Measurements from ENCODE around the gene PPM1L.

DNA sequence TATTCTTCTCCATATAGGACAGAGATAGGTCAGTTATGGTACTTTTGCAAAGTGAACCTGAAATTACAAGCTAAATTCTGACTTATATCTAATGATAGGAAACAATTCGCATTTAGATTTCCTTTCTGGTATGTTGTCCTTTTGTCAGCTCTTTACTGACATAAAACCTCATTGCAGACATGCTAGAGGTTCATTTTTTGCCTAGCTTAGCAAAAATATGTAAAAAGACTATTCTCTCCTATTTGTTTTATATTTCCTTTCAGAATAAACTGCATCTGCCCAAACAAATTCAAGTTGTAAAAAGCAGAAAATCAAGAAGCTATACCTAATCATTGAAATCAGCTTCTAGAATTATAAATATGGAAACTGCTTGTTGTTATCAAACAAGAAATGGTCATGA lies 168.7 kb downstream of the PPM1L start:
- TF ChIP-seq EP300 (IDR thresholded peaks at IDR 0.05), result no peak
- TF ChIP-seq, protein P1, sequence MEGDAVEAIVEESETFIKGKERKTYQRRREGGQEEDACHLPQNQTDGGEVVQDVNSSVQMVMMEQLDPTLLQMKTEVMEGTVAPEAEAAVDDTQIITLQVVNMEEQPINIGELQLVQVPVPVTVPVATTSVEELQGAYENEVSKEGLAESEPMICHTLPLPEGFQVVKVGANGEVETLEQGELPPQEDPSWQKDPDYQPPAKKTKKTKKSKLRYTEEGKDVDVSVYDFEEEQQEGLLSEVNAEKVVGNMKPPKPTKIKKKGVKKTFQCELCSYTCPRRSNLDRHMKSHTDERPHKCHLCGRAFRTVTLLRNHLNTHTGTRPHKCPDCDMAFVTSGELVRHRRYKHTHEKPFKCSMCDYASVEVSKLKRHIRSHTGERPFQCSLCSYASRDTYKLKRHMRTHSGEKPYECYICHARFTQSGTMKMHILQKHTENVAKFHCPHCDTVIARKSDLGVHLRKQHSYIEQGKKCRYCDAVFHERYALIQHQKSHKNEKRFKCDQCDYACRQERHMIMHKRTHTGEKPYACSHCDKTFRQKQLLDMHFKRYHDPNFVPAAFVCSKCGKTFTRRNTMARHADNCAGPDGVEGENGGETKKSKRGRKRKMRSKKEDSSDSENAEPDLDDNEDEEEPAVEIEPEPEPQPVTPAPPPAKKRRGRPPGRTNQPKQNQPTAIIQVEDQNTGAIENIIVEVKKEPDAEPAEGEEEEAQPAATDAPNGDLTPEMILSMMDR (IDR thresholded peaks at IDR 0.05), result no peak
- no peak for TF ChIP-seq POLR2AphosphoS5 (IDR thresholded peaks at IDR 0.05)
- TF ChIP-seq POLR2A (IDR thresholded peaks at IDR 0.05), result no peak

All from suprapubic skin (tissue), 4 donors.